Stimulated activated CD4-positive, alpha-beta T cell treated with anti-CD3 and anti-CD28 coated beads, TNF-alpha, amount 100 ng/mL, for 24 hours (primary cell): ENCODE measurements around the gene MGRN1.

Source experiments
- DNase-seq, 3 experiments: peaks; one replicate each; pipeline ENCODE4 v3.0.0-alpha.2; 2020; ENCODE audit warnings: low read depth in 3 of 3

Gene MGRN1

DNA sequence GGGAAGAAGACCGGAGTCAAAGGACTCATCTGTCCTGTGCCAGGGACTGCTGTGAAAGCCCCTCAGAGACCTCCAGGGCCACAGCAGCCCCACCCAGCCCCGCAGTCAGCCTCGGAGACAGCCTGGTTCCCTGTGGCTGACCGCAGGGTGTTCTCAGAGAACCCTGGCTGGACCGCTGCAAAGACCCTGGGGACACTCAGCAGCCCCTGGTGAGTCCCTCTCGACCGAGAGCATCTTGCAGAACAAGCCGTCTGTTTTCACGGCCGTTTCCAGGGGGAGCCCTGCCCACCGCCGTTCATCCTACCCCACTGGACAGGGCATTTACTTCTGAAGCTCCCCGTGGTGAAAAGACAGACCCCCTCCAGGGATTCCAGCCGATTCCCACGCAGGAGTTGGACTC, 20.2 kb upstream of the MGRN1 start:
- no peak for DNase-seq

DNA sequence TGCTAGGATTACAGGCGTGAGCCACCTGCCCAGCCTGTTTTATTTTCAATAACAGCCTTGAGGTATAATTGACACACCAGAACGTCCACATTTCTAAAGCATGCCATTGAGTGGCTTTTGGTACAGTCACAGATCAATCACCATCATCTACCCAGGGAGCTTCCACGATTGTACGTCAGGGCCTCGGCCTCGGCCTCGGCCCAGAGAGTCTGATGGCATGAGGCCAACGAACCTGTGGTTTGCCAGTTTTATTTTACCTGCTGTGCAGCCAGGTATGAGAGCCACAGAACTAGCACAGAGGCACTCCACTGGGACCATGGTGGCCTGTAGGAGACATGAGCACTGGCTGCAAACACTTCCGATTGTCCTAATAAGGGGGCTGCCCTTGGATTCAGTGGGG, 18.3 kb upstream of the MGRN1 start:
- no peak for DNase-seq

DNA sequence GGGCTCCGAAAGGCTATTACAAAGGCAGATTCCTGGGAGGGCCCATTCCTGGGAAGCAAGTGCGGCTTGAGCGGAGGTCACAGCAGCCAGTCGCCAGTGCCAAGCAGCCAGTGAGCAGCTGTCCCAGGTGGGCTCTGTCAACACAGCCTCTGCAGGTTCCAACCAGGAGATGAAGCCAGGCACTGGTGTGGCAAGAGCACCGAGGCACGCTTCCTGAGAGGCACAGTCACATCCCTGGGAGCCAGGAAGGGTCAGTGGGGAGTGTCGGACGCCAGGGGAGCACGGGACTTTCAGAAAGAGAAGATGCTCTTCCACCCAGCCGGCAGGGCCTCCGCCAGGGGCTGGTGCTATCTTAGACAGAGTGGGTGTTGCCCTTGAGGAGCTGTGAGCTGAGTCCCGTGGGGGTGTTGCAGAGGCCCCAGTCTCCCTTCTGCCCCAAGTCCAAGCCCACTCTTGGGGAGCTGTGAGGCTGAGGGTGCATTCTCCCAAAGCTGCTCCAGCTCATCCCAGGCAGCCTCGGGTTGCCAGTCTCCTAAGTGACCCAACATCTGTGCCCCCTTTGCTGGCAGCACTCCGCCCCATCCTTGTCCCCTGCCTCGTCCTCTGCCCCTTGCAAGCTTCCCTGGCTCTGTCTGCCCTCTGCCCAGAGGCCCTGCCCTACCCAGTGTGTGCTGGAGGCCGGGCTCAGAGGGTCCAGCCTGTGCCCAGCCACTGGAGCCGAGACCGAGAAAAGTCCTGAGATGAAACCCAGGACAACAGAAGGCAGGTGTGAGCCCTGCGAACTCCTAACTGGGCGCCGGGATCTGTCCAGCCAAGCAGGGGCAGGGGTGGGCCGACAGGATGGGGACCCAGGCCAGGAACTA, 16.6 kb upstream of the MGRN1 start:
- no peak for DNase-seq

DNA sequence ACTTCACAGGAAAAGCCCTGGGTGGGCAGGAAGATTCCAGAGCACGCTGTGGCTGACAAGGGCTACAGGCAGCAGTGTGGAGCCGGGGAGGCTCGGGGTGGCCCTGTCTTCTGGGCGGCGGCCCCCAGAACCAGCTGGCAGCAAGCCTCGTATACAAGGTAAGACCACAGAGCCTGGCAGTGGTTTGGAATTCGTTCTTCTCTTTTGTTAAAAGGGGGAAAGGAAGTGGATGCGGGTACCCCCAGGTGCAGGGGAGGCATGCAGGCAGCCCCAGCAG, 16.0 kb upstream of the MGRN1 start:
- no peak for DNase-seq

DNA sequence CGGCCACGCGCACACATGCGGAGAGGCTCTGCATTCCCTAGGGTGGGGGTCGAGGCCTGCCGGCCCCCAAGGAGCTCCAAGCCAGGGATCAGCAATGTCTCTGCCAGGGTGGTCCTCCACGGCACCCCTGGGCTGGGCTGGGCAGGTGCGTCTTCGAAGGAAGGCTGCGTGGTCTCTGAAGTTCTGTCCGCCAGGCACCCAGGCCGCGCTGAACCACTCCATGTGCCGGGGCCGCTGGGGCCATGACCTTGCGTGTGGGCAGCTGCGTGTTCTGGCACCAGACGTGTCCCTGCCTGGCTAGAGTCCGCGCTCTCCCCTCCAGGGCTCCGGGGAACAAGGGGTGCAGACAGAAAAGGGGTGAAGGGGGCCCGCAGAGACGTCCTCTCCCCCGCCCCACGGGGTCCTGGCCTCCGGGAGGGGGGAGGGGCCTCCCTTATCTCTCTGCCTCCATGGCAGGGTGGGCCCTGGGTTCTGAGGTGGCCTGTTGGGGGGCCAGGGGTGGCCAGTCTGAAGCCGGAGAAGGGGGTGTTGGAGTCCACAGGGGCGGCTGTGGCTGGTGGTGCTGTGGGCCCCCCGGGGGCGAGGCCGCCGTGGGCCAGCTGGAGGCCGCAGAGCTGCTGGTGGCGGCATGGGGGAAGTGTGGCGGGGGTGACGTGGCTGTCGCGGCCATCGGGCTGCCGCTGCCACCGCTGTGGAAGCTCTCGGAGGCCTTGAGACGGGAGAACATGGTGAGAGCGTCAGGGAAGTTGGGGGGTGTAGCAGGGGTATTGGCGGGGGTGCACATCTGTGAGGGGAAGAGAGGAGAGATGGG, 15.2 kb upstream of the MGRN1 start:
- no peak for DNase-seq

DNA sequence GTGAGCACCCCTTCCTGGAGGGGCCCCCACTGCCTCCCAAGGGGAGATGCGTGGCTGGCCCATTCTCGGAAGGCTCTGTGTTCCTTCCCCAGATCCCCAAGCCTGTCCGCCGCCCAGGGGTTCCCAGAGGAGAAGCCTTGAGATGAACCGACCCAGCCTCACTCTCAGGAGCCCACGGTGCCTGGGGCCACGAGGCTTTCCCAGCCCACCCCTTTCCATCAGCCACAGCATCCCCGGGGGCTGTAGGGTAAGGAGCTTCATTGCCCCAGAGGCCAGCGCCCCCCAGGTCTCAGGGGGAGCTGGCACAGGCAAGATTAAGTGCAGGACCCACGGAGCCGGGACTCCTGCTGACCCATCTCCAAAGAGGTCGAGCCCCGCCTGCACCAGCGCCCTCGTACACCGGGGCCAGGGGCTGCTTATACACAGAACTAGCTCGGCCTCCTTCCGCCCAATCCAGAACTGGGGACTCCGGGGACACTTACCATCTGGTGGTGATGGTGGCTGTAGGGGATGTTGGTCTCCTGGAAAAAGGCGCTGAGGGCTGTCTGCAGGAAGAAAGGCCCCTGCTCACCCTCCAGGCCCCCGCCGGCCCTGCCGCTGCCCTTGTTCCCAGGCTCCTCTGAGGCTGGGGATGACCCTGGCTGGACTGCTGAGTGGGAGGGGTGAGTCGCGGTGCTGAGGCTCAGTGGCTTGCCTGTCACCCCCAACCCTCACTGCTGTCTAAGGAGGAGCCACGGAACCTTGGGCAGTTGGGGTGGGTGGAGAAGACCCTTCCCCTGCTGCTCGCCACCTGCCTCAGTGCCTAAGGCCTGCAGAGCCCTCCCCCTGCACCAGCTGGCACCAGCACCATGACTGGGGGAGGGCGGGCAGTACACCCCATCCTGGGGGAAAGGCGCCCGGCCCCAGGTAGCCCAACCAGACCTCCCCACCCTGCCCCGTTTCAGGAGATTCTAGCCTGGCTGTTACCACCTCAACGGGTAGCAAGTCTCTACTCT, 14.3 kb upstream of the MGRN1 start:
- DNase-seq, result no peak

DNA sequence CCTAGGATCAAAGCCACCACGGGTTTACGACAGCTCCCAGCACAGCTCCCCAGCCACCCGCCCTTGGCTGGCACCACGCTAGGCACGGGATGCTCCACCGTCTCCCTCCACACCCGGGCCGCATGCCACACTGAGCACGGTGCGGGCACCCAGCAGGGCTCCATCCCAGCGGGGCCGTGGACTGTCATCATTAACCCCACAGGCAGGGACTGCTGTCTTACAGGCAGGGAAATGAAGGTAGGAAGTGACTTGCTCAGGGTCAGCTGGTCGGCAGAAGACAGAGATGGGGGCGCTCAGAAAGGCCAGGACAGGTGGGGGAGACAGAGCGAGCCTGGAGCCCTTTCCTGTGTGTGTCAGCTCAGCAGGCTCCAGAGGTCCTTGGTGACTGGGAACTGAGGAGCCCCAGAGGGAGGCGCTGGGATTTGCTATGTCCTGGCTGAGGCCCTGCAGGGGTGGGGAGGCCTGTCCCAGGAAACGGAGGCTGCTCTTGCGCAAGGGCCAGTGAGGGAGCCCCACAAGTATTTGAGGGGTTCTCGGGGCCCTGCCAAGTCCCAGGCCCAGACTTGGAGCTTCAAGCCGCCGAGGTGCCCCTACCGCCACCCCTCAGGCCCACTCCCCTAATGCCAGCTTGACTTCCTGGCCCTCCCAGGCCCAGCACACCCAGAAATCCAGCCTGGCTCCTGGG, 13.1 kb upstream of the MGRN1 start:
- no peak for DNase-seq

DNA sequence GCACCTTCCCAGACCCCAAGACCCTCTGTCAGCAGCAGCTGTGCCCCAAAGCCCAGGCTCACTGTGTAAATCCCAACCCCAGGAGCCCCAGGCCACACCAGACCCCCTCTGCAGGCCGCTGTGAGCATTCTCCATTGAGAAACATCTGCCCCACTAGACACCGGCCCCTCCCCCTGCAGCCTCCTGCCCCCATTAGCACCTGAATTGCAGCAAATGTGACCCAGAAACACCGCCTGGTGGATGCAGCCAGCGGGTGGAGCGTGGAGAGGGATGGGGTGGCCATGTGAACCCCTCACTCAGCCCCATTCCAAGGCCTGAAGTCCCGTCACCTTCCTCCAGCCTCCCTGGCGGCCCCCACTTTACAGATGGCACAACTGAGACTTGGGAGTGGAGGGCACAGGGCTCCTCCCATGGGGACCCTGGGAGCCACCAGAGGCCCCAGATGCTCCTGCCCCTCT, 12.1 kb upstream of the MGRN1 start:
- DNase-seq, result no peak

DNA sequence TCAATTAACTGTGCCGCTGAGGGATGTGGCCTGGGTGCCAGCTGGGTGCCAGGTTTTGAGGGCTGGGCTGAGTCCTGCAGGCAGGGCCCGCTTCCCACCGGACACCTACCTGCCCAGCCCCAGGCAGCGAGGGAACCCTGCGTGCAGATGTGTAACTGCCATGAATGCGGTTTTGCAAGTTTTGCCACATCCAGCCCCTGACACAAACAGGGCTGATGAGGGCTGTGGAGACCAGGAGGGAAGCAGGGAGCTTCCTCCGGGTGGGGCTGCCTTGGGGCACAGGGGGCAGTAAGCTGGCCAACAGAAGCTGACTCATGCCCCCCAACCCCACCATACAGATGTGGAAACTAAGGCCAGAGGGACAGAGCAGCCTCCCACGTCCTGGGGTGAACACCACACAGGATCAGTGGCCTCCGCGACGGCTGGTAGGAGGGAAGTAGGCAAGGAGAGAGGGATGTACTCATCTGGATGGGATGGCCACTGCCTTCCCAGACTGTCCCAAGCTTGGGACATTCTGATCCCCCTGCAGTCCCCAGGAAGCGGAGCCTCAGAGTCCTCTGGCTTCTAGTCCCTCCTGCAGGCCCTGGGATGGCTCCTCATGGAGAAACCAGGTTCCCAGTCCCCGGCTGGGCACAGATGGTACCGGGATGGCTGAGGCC, 11.5 kb upstream of the MGRN1 start:
- no peak for DNase-seq

DNA sequence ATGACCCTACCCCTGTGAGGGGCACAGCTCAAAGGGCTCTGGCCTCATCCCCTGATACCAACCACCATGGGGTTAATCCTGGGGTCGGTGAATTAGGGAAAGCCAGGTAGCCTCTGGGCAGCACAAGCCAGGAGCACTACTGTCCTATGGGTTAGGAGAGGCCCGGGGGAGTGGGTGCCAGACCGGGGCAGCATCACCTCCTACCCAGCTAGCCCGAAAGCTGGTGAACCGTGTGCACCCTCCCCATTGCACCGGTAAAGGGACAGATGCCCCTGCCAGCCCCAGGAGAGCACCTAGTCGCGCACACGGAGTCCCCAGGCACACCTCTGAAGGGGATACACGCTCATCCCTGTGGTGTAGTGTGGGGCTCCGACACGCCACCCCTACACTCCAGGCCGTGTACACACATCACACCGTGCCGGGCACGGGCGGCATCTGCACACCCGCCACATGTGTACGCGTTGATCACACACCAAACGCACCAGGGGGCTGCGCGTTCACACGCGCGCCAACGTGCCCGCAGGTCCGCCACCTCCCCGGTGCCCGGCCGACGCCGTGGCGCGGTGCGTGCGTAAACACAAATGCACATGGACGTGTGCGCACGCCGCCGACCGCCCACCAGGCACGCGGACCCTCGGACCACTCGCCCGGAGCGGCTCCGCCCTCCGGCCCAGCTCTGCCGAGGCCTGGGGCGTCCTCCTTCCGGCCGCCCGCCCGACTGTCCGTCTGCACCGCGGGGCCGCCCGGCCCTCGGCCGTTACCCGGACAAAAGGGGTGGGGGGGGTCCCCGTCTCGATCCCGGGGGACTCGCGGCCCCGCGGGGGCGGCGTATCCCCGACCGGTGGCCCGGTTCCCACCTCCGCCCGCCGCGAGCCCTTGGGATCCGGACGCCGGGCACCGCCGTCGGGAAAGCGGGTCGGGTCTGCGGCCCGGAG, 10.7 kb upstream of the MGRN1 start:
- peak in 1 of 3 experiments; percentile 40 for DNase-seq

DNA sequence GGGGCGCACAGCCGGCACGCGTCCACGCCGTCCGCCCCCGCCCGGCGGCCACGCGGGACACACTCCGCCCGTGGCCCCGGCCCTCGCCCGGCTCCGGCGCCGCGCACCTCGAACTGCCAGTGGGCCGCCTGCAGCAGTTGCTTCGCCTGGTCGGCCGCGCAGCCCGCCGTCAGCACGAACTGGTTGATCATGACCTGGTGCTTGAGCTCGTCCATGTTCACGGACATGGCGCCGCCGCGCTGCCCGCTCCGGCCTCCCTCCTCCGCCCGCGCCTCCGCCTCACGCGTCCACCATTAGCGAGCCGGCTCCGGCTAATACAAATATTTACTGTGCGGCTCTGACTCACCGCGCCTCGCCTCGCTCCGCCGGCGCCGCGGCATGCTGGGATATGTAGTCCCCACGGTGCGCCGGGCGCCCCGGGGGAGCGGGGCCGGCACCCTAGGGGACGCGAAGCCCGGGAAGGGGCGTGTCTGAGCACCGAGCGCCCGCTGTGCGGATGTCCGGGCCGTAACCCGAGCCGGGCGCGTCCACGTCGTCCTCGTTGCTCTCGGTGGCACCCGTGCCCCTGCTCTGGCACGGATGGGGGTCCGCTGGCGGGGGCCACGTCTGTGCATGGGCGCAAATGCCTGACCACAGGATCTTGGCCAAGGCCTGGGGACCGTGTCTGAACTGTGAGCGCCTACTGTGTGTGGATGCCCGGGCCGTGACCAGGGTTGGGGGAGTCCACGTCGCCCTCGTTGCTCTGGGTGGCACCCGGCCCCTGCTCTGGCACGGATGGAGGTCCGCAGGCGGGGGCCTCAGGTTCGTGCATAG, 9.8 kb upstream of the MGRN1 start, which contains the start of gene UBALD1:
Gene UBALD1 (minus strand): TSS at position 318 of the 813 bp plus-strand sequence. CDS start 91 bp downstream, at position 227.
- DNase-seq, result peak; percentile 58 to 81 (median 68)

DNA sequence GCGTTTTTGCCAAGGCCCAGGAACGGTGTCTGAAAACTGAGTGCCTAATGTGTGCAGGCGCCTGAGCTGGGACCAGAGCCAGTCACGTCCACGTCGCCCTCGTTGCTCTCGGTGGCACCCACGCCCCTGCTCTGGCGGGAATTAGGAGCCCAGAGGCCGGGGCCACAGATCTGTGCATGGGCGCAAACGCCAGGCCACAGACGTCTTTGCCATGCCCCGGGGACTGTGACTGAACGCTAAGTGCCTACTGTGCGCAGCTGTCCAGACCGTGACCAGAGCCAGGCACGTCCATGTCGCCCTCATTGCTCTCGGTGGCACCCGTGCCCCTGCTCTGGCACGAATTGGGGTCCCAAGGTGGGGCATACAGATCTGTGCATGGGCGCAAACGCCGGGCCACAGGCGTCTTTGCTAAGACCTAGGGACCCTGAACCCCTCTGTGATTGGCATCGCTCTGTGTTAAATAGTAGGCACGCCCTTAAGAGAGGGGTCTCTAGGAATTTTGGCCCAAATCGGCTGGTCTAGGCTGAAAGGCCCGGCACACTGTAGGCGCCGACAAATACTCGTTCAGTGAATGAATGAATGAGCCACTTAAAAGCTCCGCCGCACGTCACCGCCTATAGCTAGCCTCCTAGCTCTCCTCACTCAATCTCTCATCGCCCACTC, 9.1 kb upstream of the MGRN1 start:
- DNase-seq, result no peak

DNA sequence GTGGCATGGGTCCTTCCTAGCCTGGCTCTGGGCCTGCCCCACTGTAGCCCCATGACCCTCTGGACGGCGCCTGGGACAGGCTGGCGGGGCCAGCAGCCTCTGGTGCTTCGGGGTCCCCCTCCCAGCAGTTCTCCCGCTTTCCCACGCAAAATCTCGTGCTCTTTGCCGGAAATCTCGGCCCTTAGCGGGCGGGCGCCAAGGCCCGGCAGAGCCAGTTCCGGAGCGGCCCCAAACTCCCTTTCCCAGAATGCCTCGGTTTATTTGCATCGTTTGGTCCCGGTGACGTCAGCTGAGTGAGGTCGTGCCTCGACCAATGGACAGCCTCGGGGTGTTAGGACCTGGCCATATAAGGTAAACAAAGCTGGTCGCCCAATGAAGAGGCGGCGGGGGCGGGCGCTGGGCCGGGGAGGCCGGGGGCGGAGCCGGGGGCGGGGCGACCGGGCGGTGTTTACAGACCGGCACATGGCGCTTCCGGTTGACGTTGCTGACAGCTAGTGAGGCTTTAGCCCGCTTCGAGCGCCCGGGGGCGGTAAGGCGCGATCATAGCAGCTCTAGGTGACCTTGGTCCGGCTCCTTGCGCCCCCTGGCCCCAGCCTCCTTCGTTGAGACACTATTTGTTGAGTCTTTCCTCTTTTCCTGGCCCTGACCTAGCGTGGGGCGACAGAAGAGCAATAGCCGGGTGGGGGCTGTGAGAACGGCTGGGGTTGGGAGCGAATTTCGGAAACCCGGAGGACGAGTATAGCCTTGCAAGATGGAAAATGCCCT, 8.4 kb upstream of the MGRN1 start:
- peak; percentile 98 to 99 (median 99) for DNase-seq

DNA sequence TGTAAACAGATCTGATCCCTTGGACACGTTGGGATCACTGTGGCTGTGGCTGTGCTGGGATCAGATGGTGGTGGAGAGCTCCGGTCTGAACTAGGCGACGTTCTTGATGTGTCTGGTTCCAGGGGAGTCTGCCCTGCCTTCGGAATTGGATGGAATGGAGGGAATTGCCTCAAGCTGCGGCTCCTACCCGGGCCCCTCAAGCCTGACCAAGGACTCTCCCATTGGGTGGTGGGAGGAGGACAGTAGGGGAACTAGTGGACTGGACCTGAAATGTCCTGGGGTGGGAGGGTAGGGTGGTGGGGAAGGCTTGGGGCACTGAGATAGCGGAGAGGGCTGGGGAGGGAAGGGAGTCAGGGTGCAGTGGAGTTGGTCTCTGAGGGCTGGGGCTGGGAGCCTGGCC, 6.7 kb upstream of the MGRN1 start:
- no peak for DNase-seq

DNA sequence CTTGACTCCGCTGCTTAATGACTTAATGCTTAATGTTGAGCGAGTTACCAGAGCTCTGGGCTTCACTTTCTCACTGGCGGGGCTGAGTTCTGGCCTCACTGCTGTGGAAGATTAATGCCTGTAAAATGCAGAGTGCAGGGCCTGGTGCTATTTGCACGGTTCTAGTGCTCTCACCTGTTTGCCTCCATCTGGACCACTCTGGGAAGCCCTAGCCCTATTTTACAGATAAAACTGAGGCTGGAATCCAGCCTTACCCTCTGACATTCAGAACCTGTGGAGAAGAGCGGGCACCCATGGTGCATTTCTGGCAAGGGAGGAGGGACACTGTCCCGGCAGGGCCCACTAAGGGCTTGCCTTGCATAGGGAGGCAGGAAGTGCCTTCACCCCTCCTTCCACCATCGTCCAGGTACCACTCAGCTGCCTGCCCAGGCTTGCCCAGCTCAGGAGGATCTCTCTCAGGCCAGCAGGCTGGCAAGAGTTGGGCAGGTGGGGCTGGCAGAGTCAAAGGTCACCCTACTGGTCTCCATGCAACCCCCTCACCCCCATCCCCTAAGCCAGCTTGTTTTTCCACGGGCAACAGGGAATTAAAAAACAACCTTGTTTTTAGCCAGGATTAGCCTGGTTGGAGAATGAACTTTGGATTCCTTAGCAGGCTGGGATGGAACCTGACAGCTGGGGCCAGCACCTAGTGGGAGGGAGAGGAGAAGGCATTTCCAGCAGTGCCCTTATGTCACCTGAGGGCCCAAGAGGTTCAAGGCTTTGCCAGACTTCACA, 5.8 kb upstream of the MGRN1 start:
- no peak for DNase-seq

DNA sequence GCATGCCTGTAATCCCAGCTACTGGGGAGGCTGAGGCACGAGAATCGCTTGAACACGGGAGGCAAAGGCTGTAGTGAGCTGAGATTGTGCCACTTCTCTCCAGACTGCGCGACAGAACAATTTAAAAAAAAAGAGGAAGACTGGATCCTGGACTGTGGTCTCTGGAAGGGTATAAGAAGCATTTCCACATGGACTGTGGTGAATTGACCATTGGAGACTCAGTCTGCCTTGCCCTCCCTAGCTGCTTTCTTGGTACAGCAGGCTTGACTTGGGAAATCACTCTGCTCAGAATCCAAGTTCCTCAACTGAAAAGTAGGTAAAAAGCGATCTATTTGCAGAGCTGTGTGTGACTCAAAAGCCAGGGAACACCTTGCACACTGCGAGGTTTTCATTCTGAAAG, 1.0 kb upstream of the MGRN1 start:
- DNase-seq, result no peak
